HCT116 (cell line): ENCODE measurements around the gene LCMT2.

Experiments
- CEBPB ChIP-seq: IDR thresholded peaks from 2 replicates; pipeline ENCODE4 v1.6.1; 2012; ENCODE audit warnings: low read depth
- EZH2 ChIP-seq: fragments of 200-600 bp; sonication (generic); IDR thresholded peaks from 2 replicates; pipeline ENCODE4 v1.6.1; 2017; ENCODE audit warnings: antibody characterized with exemption, mixed run types
- POLR2A ChIP-seq: IDR thresholded peaks from 2 replicates; pipeline ENCODE4 v1.7.0; 2011; ENCODE audit warnings: borderline replicate concordance; ENCODE audit not compliant: insufficient read depth, insufficient read length; ENCODE audit errors: extremely low read depth
- POLR2AphosphoS5 ChIP-seq: IDR thresholded peaks from 2 replicates; pipeline ENCODE4 v1.6.1; 2011; ENCODE audit warnings: mild to moderate bottlenecking, low read depth, low read length, moderate library complexity
- RAD21 ChIP-seq: IDR thresholded peaks from 2 replicates; pipeline ENCODE4 v1.6.1; 2012; ENCODE audit warnings: low read depth, mild to moderate bottlenecking
- SP1 ChIP-seq: IDR thresholded peaks from 2 replicates; pipeline ENCODE4 v1.6.1; 2012; ENCODE audit warnings: low read depth
- ZNF274 ChIP-seq: fragments of 200-500 bp; sonication (Bioruptor generic); IDR thresholded peaks from 2 replicates; pipeline ENCODE4 v1.6.1; 2014; ENCODE audit warnings: mild to moderate bottlenecking, low read depth, low read length, inconsistent platforms
- TF ChIP-seq, protein P1 (sequence below), 3 experiments: fragments of 200-600 bp in 1 of 3; sonication (generic) in 1 of 3; IDR thresholded peaks in 2 of 3; conservative IDR thresholded peaks in 1 of 3; 2 replicates each; pipeline ENCODE4 v1.5.1; 2012 to 2017; ENCODE audit warnings: low read depth in 2 of 3, low read length in 2 of 3, antibody characterized with exemption in 1 of 3, borderline replicate concordance in 1 of 3, control low read depth in 1 of 3, mild to moderate bottlenecking in 1 of 3, mixed read lengths in 1 of 3, mixed run types in 1 of 3, moderate library complexity in 1 of 3; ENCODE audit not compliant: insufficient read depth in 1 of 3
- TF ChIP-seq, protein P2 (sequence below): IDR thresholded peaks from 2 replicates; pipeline ENCODE4 v1.6.1; 2012

DNA sequence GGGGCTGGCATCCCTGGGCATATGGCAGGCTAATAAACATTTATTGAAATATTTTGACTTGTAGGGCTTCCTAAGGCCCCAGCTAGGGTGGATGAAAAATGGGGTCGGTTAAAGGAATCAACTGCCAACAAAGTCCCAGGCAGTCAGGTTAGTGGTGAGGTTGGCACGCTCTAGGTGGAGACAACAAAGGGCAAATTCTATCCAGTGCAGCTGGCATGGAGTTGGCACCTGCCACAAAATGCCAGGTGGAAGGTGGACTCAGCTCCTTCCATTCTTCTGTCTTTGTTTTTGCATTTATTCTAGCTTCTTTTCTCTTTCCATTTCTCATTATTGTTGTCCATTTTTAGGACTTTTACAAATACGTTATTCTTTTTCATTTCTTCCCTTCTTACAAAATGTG, 31.0 kb downstream of the LCMT2 start:
- TF ChIP-seq, protein P1, sequence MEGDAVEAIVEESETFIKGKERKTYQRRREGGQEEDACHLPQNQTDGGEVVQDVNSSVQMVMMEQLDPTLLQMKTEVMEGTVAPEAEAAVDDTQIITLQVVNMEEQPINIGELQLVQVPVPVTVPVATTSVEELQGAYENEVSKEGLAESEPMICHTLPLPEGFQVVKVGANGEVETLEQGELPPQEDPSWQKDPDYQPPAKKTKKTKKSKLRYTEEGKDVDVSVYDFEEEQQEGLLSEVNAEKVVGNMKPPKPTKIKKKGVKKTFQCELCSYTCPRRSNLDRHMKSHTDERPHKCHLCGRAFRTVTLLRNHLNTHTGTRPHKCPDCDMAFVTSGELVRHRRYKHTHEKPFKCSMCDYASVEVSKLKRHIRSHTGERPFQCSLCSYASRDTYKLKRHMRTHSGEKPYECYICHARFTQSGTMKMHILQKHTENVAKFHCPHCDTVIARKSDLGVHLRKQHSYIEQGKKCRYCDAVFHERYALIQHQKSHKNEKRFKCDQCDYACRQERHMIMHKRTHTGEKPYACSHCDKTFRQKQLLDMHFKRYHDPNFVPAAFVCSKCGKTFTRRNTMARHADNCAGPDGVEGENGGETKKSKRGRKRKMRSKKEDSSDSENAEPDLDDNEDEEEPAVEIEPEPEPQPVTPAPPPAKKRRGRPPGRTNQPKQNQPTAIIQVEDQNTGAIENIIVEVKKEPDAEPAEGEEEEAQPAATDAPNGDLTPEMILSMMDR (IDR thresholded peaks at IDR 0.05 in 2 of 3, conservative IDR thresholded peaks at IDR 0.05 in 1 of 3; ENCODE audit: borderline replicate concordance in 1 of 3, insufficient read depth in 1 of 3, low read depth in 2 of 3, low read length in 2 of 3), result no peak
- TF ChIP-seq SP1 (no peak), POLR2A (no peak), ZNF274 (no peak), EZH2 (no peak), POLR2AphosphoS5 (no peak), CEBPB (no peak), RAD21 (no peak)
- TF ChIP-seq, protein P2, sequence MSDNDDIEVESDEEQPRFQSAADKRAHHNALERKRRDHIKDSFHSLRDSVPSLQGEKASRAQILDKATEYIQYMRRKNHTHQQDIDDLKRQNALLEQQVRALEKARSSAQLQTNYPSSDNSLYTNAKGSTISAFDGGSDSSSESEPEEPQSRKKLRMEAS, result no peak
